GM21515 (cell line): Measurements from ENCODE around the gene OR5K2.

Source experiments
- ATAC-seq: cut with Tn5 transposase; IDR thresholded peaks from one replicate; pipeline ENCODE4 v1.9.1; 2021; ENCODE audit not compliant: unreplicated experiment

The OR5K2 gene

GRCh38 chr3:98497381-98497780 is at the start of gene OR5K2:
Gene OR5K2, plus strand, starts transcription at chr3:98497681. Its CDS starts 0 bp downstream, at chr3:98497681.
- ATAC-seq, result no peak

- no peak for ATAC-seq
Measured at GRCh38 chr3:98449606-98450193, 47.8 kb upstream of the OR5K2 start.

- ATAC-seq, result no peak
Measured at GRCh38 chr3:98450372-98450771, 47.1 kb upstream of the OR5K2 start.

- no peak for ATAC-seq
Measured at GRCh38 chr3:98453827-98454226, 43.7 kb upstream of the OR5K2 start.

- no peak for ATAC-seq
Measured at GRCh38 chr3:98454929-98455328, 42.6 kb upstream of the OR5K2 start.

GRCh38 chr3:98457543-98457942 is 39.9 kb upstream of the OR5K2 start:
- ATAC-seq, result no peak

GRCh38 chr3:98460220-98460619 is 37.3 kb upstream of the OR5K2 start:
- no peak for ATAC-seq

GRCh38 chr3:98462901-98463300 is 34.6 kb upstream of the OR5K2 start, which contains the start of gene OR5K1:
Gene OR5K1, plus strand, starts transcription at chr3:98463201. Its CDS starts 6,376 bp downstream, at chr3:98469577.
- no peak for ATAC-seq

- no peak for ATAC-seq
Measured at GRCh38 chr3:98482717-98483482, 14.6 kb upstream of the OR5K2 start.

- ATAC-seq, result no peak
Measured at GRCh38 chr3:98483626-98484025, 13.9 kb upstream of the OR5K2 start.

DNA sequence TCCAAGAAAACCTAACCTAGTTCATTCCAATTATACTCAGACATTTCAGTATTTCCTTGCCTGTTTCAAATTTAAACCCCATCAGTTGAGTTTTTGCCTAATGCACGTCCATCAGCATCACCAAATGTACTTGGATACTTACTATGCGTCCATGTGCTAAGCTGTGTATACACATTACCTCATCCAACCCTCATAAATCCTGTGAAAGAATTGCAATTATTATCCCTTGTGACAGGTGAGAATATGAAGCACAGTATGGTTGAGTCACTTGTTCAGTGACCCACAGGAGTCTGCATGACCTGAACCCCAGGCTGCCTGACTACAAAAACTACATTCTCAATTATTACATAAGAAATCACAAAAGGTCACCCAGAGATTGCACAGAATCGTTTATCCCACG is 2.5 kb downstream of the OR5K2 start:
- ATAC-seq, result no peak

- ATAC-seq, result no peak
Measured at GRCh38 chr3:98501270-98501669, 3.8 kb downstream of the OR5K2 start.

DNA sequence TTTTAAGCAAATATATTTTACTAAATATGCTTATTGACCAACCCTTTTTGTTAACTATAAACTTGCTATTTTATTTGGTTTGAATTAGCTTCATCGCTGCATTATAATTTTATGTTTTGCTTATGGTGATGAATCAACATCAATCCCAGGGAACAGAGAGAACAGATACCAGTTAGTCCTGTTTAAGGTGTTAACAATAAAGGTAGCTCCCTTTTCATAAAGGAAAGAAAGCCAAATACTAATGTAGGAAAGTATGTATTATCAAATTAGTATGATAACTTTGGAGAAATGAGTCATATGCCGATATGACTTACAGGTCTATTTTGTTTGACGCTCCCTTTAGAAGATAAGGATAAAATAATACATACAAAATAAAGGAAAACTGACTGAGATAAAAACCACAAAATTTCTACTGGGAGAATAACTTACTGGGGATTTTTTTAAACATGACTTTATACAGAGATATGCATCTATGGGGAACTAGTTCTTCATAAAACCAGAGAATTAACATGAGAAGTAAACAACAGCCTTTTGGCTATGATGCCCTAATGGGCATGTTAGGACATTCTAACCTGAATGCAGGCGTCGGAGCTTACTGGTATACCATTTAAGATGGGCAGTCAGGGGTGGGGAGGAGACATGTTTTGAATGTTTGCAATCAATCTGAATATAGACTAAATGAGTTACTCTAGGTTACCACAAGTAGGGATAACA is 4.5 kb downstream of the OR5K2 start:
- no peak for ATAC-seq

- no peak for ATAC-seq
Measured at GRCh38 chr3:98504539-98504938, 7.1 kb downstream of the OR5K2 start.

DNA sequence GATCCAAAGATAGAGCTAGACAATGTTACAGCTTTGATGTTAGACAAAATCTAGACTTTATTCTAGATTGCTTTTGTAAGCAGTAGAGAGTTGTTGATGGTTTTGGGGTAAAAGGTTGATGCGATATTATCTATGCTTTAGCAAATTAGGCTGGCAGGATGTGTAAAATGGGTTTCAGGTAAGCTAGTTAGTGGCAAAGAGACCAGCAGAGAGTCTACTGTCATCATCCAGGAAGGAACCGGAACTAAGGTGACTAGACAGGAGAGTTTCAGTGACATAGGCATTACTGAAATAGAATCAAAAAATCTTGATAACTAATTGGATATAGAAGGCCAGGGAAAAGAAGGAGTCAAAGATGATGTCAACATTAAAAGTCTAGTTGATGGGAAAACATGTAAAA is 11.1 kb downstream of the OR5K2 start:
- no peak for ATAC-seq

GRCh38 chr3:98512576-98512975 is 15.1 kb downstream of the OR5K2 start:
- no peak for ATAC-seq

DNA sequence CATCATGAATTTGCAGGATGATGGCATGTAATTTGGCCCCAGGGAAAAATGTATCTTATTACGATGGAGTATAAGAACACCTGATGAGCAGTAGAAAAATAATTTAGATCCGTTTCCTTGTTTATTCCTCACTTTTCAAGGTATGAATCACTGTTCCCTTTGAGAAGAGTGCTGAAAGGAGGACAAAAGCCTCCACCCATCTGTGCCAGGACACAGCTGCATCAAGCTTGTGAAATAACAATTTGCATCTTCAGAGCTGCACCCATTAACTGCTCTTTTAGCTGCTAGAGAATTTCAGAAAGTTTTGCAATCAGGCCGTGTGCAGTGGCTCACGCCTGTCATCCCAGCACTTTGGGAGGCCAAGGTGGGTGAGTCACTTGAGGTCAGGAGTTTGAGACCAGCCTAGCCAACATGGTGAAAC is 15.6 kb downstream of the OR5K2 start:
- ATAC-seq, result no peak

DNA sequence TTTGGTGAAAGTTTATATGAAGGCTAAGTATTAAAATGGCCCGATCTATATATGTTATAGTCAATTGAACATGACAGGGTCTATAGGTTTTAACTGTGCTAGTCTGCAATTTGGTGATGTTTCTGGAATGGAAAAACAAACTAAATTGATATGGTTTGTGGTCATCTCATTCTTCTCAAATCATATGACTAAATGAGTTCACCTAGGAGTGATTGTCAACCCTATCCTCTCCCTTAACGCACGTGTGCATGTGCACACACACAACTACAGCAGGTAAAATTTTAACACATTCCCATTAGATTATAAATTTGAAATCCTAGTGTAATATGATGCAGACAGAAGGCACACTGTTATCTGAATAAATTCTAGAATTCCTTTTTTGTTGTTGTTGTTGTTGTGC is 16.3 kb downstream of the OR5K2 start:
- no peak for ATAC-seq

GRCh38 chr3:98514948-98515347 is 17.5 kb downstream of the OR5K2 start:
- no peak for ATAC-seq

- ATAC-seq, result no peak
Measured at GRCh38 chr3:98518816-98519215, 21.3 kb downstream of the OR5K2 start.

DNA sequence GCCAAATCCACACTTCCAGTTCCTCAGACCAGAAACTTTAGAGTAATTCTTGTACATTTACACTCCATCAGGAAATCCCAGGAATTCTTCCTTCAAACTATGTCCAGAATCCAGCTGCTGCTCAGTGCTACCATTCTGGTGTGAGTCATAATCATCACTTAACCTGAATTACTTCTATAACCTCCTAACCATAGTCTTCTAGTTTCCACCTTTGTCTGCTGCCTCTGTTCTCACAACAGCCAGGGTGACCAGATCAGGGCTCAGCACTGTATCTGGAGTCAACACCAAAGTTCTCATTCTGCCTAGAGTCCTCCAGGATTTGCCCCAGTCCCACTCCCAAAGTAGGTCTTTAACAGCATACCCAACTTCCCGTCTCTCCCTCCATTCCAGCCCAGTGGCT is 21.9 kb downstream of the OR5K2 start:
- ATAC-seq, result no peak
